ENCODE results near the gene ARX.

ARX gene

DNA sequence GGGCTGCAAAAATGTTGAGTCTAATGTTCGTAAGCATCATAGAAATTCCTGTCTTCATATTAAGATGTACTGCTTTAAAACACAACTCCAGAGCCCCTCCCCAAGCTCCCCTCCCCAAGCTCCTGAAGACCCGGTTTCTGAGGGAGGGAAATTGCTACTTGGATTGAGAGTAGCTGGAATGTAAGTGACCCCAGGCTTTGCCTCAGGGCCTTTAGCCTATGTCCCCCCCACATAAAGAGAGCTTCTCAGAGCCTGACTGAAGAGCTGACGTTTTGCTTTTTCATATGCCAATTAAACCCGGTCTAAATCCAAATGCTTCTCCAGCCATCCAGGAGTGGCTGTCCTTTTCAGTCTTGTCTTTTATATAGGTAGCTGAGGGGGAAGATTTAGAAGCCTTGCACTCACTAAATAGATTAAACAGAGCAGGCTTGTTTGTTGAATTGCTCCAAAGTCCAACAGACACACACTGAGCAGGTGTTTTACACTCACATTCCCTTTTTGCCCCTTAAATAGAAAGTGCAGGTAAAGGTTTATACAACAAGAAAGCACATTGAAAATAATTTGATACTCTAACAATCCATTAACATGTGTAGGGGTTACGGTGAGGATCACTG, 19.6 kb downstream of the ARX start:
- DNase-seq: no peak

DNA sequence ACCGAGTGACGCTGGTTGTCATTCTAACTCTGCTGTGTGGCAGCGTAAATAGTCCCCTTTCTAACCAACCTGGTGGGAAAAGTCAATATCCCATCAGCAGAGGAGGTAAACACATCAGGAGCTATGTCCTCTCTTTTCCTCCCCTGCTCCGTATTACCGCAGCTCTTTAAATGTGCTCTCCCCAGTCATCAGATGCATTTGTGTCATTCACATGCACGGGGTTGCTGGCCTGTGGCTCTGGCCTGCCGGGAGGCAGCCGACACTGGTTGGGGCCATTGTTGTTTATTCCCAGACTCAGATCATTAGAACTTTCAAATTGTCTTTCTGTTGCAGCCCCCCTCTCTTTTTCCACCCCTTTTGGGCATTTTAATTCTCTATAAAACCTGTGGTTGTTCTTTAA, 21.9 kb downstream of the ARX start:
- no peak for DNase-seq

DNA sequence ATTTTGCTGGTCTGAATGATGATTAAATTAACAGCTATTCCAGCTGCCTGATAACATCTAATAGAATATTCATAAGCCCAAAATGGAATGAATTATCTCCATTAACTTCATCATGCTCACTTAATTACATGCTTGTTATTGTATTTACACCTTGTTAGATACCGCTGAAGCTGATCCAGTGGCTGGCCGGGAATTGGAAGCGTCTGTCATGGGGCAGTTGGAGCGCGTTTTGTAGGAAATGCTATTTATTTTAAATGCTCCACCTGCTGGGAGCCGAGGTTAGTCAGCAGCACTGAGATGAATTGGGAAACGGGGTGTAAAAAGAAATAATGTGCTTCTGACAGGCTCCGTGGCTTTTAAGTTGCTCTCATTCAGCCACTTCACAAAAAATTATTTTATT, 25.2 kb downstream of the ARX start:
- peak; percentile 44 for DNase-seq

DNA sequence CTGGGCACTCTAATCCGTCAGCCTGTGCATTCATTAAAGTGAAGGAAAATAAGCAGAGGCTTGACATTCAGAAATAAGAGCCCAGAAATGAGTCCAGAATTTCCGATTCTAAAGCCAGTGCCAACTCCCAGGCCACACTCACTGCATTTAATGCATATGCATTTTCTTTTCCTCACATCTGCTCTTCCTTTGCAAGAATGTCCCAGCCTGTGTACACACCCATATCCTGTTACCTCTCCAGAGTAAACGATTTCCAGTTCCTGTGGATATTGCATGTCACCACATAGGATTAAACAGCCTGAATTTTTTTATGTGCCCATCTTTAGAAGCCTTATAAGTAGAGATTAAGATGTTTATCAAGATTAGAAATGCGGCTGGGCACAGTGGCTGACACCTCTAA, 27.5 kb downstream of the ARX start:
- no peak for DNase-seq

DNA sequence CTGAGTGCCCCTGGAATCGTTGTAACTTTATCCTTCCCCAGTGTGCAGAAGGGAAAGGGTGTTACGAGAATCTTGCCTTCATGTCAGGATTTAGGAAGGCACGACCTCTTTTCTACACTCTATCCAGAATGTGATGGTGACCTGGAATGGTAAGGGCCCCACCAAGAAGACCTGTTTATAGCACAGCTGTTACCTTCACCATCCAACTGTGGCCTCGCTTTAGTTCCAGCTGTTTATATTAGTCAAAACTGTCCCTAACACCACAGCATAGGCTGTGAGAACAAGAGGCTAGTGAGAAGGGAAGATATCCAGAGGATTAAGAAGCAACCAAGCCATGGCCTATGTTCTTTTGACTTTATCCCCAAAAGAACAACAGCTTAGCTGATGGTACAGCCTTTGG, 28.0 kb downstream of the ARX start:
- no peak for DNase-seq

DNA sequence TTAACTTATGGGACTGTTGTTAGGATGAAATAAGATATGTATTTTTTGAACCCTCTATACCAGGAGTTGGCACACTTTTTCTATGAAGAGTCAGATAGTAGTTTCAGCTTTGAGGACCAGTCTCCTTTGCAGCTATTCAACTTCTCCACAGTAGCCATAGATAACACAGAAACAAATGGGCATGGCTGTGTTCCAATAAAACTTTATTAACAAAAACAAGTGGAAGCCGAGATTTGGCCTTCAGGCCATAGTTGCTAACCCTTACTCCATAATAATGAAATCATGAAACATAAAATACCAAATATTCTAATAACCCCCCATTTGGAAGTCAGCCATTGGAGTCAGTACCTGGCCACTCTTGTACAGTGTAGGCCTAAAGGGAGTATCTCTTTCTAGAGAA, 30.6 kb downstream of the ARX start:
- DNase-seq: no peak

DNA sequence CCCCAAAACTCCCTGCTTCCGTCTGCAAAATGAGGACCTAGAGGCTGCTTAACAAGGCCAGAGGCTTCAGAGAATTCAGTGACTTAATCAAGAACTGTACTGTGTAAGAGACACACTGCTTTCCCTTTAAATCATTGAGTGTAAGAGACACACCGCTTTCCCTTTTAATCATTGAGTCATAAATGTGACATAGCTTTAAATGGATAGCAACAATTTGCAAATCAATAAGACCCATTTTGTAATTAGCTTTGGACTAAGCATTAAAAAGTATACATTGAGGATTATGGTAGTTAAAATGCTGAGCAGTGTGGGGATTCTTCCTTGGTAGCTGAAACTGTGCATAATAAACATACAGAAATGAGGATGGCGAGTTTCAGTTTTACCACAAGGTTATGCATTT, 31.8 kb downstream of the ARX start:
- no peak for DNase-seq

DNA sequence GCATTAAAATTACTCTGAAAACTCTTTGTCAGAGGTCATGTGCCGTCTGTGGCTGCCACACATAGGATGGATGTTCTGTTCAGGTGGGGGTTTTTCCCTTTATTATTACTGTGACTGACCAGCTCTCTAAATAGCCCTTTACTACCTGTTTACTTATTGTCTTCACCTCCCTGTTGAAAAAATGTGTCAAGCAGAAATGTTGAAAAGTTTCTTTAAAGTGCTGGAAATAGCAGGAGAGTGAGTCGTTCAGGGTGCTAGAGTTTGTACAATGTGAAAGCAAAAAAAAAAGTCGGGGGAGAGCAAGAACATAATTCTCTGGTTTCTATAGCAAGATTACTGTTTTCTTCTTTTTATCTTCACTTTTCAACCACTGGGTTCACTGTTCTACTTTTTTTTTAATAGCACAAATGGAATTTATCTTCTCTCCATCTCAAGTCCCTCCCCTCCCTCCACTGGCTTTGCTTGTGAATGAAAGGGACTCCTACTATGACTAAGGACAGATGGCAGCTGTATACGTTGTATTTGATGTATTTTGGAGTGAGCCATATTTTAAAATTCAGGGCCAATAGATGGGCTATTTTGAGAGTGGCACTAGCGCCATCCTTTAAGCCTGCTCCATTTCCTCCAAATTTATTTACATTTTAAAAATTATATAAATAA, 33.3 kb downstream of the ARX start:
- DNase-seq: no peak

DNA sequence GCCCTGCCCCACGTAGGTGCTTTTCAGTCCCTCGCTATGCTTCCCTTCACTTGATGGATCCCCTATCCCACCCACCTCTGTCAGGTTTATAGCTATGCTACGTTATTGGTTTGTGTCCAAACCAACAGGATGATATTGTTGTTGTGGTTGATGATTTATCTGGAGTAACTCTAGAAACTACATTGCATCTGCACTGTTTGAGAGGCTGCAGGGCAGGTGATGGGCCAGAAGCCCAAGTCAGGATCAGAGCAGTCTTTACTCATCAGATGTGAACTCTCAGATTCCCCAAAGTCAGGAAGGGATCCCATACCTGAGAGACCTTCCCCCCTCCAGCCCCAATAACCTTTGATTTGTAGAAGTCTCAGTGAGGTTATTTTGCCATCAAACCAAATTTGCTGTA, 34.7 kb downstream of the ARX start:
- DNase-seq: no peak

DNA sequence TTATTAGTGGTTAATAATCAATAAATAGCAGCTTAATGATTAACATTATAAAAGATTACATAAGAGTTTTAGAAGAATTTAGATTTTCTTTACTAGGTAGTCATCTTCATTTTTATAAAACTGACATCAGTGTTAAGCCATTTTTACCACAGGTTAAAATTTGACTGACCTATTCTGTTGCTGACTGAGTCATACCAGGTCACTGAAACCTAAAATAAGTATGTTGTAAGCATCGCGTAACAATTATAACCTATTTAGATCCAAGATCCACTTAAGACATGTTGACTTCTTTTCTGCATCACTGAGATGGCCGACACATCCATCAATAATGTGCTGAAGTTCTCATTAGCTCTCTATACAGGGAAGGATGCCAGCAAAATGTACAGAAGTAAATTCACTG, 36.7 kb downstream of the ARX start:
- DNase-seq: no peak

DNA sequence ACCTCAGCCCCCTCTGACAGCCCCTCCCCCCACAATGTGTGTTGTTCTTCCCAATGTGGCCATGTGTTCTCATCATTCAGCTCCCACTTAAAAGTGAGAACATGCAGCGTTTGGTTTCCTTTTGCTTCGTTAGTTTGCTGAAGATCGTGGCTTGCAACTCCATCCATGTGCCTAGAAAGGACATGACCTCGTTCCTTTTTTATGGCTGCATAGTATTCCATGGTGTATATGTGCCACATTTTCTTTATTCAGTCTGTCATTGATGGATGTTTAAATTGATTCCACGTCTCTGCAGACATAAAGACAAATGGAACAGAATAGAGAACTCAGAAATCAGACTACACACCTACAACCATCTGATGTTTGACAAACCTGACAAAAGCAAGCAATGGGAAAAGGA, 46.0 kb downstream of the ARX start:
- DNase-seq: no peak

DNA sequence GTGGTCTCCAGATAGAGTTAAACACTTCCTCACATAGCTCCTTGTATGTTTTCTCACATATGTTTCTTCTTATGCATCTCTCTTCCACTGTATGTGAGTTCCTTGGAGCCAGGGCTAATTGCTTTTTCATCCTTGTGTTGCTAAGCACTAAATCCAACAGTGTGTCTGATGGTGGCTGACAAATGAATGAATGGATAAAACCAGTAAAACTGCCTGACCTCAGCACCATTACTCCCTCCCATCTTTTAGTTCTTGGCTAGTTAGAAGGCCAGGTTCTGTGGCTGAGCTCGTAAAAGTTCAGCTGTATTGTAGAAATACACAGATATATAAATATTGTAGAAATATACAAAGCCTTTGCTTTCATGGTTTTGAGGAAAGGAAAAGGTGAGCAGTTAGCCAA, 50.4 kb downstream of the ARX start:
- no peak for DNase-seq

DNA sequence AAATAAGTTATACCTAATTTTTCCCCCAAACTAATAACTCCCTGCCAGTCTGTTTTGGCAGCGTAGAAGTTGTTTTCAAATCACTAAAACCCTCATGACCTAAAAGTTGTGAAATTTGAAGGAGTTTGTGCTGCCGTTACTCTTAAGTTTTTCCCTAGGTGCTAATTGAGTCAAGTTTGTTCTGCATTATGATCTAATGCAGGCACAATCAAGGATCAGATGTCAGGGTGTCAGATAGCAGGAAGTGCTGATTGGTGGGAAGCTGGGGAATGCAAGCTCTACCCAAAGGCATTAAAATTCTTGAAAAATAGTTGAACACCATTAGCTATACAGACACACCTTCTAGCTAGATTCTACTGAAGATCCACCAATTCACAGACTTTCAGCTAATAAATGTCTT, 51.9 kb downstream of the ARX start:
- DNase-seq: no peak

DNA sequence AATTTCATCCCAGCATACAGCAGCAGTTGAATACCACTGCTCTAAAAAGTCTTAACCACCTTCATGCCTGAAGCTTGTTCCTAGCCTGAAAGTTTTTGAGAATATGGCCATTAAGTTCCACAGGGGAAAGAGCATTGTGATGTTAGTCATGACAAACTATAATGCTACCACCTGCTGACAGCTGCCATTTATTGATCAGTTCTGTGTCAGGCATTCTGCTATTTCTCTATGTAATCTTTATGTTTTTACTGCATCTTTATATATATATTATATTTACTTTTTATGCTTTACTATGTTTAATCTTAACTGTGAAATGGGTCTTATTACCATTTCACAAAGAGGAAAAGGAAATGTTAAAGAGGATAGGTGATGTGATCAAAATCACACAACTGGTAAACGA, 54.0 kb downstream of the ARX start:
- DNase-seq: no peak

DNA sequence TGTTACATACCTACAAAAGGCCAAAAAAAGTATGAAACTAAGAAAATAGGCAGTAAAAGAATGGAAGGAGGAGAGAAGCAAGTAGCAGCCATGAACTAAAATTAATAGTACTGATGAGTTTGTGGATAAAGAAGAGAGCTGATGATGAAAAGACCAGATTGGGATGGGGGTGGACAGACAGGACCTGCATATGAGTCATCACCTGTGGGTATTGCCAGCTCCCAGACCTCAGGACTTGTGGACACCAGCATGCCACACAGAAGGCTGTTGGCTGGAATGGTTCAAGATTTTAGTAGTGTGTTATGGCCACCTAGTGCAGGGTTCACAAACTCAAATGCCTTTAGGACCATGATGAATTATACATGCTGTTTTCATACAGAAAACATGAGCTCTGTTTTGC, 58.9 kb downstream of the ARX start:
- no peak for DNase-seq

DNA sequence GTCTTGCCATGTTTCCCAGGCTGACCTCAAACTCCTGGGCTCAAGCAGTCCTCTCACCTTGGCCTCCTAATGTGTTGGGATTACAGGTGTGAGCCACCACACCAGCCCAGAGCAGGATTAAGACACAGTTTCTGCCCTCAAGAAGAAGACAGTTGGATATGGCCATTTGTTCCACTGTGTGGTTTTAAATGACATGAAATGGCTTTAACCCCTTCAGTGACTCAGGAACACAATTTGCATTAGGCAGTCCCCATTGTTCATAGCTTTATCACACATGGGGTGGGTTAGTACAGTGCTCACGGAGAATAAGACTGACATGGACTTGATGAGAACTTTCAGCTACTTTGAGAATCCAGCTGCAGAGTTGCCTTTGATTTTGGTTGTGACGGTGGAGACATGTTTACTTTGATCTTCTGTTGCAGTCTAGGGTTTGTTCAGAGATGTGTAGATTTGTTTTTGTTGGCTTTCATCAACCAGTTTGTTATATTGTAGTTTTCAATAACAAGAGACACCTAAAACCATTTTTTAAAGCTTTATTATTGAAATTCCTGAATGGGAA, 60.3 kb downstream of the ARX start:
- DNase-seq: no peak

DNA sequence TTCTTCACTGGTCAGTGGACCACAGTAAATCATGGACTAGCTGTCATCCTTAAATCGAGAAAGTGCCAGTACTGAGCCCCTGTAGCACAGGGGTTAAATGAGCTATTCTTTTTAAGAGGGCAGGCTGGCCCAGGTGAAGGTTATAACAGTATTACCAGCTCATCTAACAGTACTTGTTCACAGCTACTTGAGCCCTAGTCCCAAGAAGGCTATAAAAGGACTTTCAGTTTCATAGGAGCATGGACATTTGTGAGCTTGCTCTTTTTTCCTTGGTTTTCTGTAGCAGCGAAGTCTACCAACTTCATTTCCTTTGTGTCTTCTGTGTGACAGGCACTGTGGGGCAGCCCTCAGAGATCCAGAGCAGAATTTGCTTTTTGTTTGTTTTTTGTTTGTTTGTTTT, 61.0 kb downstream of the ARX start:
- no peak for DNase-seq

Data from NCI-H1436 (cell line).